Measurements from ENCODE around the gene FAM234B. TPM values are rescaled to one million over a fixed set of nuclear protein-coding genes. Genes with fewer than 3 reads are reported as not detected.

FAM234B gene
- total RNA-seq (2013): 3.2 TPM
- 1 to 10 TPM; 1.6 to 3.2 (median 2.0) TPM for polyA plus RNA-seq
- 1.4 and 1.7 TPM in 2 replicates for polyA minus RNA-seq
- total RNA-seq: 3.1 to 25.5 (median 18.2) reads per million in 11 experiments

DNA sequence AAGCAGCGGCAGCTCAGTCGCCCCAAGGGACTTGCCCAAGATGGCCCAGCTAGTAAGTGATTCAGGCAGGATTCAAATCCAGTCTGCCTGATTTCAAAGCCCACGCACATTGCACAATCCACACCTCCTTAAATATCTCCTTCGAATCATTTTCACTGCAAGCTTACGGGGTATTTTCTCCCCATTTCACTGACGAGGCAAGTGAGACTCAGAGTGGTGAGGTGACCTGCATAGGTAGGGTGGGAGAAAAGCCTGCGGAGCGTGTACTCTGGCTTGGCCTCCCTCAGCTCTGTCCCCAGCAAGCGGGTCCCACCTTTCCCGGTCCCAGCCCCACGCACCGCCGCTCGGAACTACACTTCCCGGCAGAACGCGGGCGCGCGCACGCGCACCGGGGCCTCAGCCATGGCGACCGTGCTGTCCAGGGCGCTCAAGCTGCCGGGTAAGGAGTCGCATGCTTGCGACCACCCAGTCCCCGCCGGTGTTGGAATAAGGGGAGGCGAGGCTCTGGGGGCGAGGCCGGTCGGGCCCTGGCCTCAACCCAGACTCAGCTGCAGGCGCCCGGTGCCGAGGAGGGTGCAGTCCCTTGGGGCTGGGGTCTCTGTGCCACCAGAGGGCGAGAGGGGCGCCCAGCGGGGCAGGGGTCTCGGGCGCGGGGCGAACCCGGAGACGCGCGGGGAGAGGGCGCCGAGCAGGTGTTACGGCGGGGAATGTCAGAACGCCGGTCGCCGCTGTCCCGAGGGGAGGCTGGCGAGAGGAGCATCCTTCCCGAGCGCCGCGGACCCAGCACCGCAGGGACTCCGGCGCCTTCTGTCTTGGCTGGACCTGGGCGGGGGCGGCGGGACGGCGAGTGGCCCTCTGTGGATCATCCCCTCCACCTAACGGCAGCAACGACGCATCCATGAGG lies at the start of gene FAM234B:
Gene FAM234B, plus strand, starts transcription at position 380 of the 904 bp plus-strand sequence. Its CDS starts 23 bp downstream, at position 403.
- intact Hi-C loops (cut with micrococcal nuclease): no loop called here
- H3K27me3 Mint-ChIP-seq (ENCODE audit: low read depth in 3 of 3): peaks cover 0 to 8% (median 4%) of the 10 kb centered on the region in 3 donors

GRCh38 chr12:12995088-12995487 lies 49.1 kb upstream of the FAM234B start:
- H3K9me3 ChIP-seq (replicated peaks in 1 of 2; ENCODE audit: control insufficient read depth in 1 of 2, insufficient read depth in 1 of 2, low read length in 2 of 2): no peaks in the 10 kb centered on the region
- Mint-ChIP-seq H3K4me1 (peaks cover 72% of the 10 kb centered on the region), H3K27ac (peak overlapping the region in 1 of 7 donors; percentile 4), H3K4me3 (no peak overlapping the region), H3K36me3 (peaks cover 3 to 12% of the 10 kb centered on the region in 2 donors), H3K9me3 (no peaks in the 10 kb centered on the region), H3K27me3 (ENCODE audit: low read depth in 3 of 3) (no peaks in the 10 kb centered on the region)
- H3K4me2 ChIP-seq (replicated peaks; ENCODE audit: extremely low read depth, low read length, poor library complexity, severe bottlenecking): no peak overlapping the region
- TF ChIP-seq, protein P1, sequence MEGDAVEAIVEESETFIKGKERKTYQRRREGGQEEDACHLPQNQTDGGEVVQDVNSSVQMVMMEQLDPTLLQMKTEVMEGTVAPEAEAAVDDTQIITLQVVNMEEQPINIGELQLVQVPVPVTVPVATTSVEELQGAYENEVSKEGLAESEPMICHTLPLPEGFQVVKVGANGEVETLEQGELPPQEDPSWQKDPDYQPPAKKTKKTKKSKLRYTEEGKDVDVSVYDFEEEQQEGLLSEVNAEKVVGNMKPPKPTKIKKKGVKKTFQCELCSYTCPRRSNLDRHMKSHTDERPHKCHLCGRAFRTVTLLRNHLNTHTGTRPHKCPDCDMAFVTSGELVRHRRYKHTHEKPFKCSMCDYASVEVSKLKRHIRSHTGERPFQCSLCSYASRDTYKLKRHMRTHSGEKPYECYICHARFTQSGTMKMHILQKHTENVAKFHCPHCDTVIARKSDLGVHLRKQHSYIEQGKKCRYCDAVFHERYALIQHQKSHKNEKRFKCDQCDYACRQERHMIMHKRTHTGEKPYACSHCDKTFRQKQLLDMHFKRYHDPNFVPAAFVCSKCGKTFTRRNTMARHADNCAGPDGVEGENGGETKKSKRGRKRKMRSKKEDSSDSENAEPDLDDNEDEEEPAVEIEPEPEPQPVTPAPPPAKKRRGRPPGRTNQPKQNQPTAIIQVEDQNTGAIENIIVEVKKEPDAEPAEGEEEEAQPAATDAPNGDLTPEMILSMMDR (IDR thresholded peaks at IDR 0.05): no peak
- H3K36me3 ChIP-seq (replicated peaks in 1 of 2; ENCODE audit: control insufficient read depth in 1 of 2, insufficient read depth in 2 of 2, low read length in 2 of 2): no peaks in the 10 kb centered on the region
- no peak overlapping the region for H3K27ac ChIP-seq (ENCODE audit: low read depth in 1 of 2, low read length in 2 of 2)
- no peak overlapping the region for H3K4me3 ChIP-seq (replicated peaks in 1 of 3; ENCODE audit: low read depth in 2 of 3, low read length in 3 of 3)
- DNase-seq: no peak
- H2AFZ ChIP-seq (ENCODE audit: insufficient read depth, low read depth, low read length, poor library complexity, severe bottlenecking): no peak overlapping the region
- H3K9ac ChIP-seq (ENCODE audit: insufficient read depth, low read length, poor library complexity, severe bottlenecking): no peak overlapping the region
- no peaks in the 10 kb centered on the region for H3K27me3 ChIP-seq (ENCODE audit: control insufficient read depth in 2 of 2, insufficient read depth in 2 of 2, low read length in 2 of 2)
- no CpG with 5 or more reads among the region's 3 CpGs for WGBS (ENCODE audit: insufficient coverage)
- H4K20me1 ChIP-seq (ENCODE audit: insufficient read depth, low read length): no peaks in the 10 kb centered on the region
- peaks cover 69% of the 10 kb centered on the region for H3K79me2 ChIP-seq (ENCODE audit: insufficient read depth, low read length)
- intact Hi-C loops (cut with micrococcal nuclease): no loop called here
- peaks cover 53 to 56% of the 10 kb centered on the region in 2 donors for H3K4me1 ChIP-seq (ENCODE audit: control insufficient read depth in 1 of 2, insufficient read depth in 2 of 2, low read length in 2 of 2)

More for the DNA sequence above, at the start of gene FAM234B:
- Histone ChIP-seq H3K9me3 (replicated peaks in 1 of 2; ENCODE audit: control insufficient read depth in 1 of 2, insufficient read depth in 1 of 2, low read length in 2 of 2) (peaks cover 0 to 7% of the 10 kb centered on the region in 2 donors), H3K36me3 (replicated peaks in 1 of 2; ENCODE audit: control insufficient read depth in 1 of 2, insufficient read depth in 2 of 2, low read length in 2 of 2) (no peaks in the 10 kb centered on the region), H2AFZ (ENCODE audit: insufficient read depth, low read depth, low read length, poor library complexity, severe bottlenecking) (peak within 1 kb of the TSS; percentile 100), H3K4me1 (ENCODE audit: control insufficient read depth in 1 of 2, insufficient read depth in 2 of 2, low read length in 2 of 2) (peaks cover 7 to 12% of the 10 kb centered on the region in 2 donors), H3K27ac (ENCODE audit: low read depth in 1 of 2, low read length in 2 of 2) (peak within 1 kb of the TSS in 1 of 2 donors; percentile 72), H3K9ac (ENCODE audit: insufficient read depth, low read length, poor library complexity, severe bottlenecking) (peak within 1 kb of the TSS; percentile 85), H3K4me3 (replicated peaks in 1 of 3; ENCODE audit: low read depth in 2 of 3, low read length in 3 of 3) (peak within 1 kb of the TSS; percentile 65 to 96 (median 90)), H3K79me2 (ENCODE audit: insufficient read depth, low read length) (no peaks in the 10 kb centered on the region), H3K4me2 (replicated peaks; ENCODE audit: extremely low read depth, low read length, poor library complexity, severe bottlenecking) (peak within 1 kb of the TSS; percentile 88), H4K20me1 (ENCODE audit: insufficient read depth, low read length) (no peaks in the 10 kb centered on the region), H3K27me3 (ENCODE audit: control insufficient read depth in 2 of 2, insufficient read depth in 2 of 2, low read length in 2 of 2) (no peaks in the 10 kb centered on the region)
- Mint-ChIP-seq H3K4me1 (peaks cover 13% of the 10 kb centered on the region), H3K9me3 (peaks cover 6 to 9% (median 8%) of the 10 kb centered on the region in 7 donors), H3K4me3 (peak within 1 kb of the TSS; percentile 85 to 89), H3K36me3 (no peaks in the 10 kb centered on the region), H3K27ac (peak within 1 kb of the TSS in 6 of 7 donors; percentile 45 to 81 (median 64))
- DNase-seq: peak; percentile 48 to 59 (median 52)
- TF ChIP-seq, protein P1 (IDR thresholded peaks at IDR 0.05): no peak
- WGBS (ENCODE audit: insufficient coverage): 2% methylated on average over 62 of the region's 74 CpGs
